NB4 (cell line): ENCODE results near the gene SESN1.
"Not testable (repeated sequence)": the region's sequence is repeated elsewhere in the genome, so short reads cannot be mapped to it uniquely, and the experiment has no call there.

Experiments used
- DNase-seq: peaks from one replicate; pipeline ENCODE4 v3.0.0; 2010; ENCODE audit warnings: low read depth
- H3K4me3 ChIP-seq: one replicate; pipeline ENCODE4 v1.5.1; 2011; ENCODE audit warnings: mild to moderate bottlenecking, low read depth, low read length, moderate library complexity
- MYC ChIP-seq: IDR thresholded peaks from 2 replicates; pipeline ENCODE4 v1.6.1; 2011; ENCODE audit warnings: low read depth, low read length
- POLR2A ChIP-seq: IDR thresholded peaks from 2 replicates; pipeline ENCODE4 v1.6.1; 2011; ENCODE audit warnings: mild to moderate bottlenecking; ENCODE audit not compliant: insufficient read length; ENCODE audit errors: extremely low read depth
- TF ChIP-seq, protein P1 (sequence below): IDR thresholded peaks from one replicate; pipeline ENCODE4 v1.5.1; 2012; ENCODE audit warnings: low read depth, low read length
- TF ChIP-seq, protein P2 (sequence below): IDR thresholded peaks from 2 replicates; pipeline ENCODE4 v1.6.1; 2011; ENCODE audit warnings: low read depth, low read length

Gene SESN1

GRCh38 chr6:108987156-108987555 lies 107.5 kb downstream of the SESN1 start:
- TF ChIP-seq, protein P1, sequence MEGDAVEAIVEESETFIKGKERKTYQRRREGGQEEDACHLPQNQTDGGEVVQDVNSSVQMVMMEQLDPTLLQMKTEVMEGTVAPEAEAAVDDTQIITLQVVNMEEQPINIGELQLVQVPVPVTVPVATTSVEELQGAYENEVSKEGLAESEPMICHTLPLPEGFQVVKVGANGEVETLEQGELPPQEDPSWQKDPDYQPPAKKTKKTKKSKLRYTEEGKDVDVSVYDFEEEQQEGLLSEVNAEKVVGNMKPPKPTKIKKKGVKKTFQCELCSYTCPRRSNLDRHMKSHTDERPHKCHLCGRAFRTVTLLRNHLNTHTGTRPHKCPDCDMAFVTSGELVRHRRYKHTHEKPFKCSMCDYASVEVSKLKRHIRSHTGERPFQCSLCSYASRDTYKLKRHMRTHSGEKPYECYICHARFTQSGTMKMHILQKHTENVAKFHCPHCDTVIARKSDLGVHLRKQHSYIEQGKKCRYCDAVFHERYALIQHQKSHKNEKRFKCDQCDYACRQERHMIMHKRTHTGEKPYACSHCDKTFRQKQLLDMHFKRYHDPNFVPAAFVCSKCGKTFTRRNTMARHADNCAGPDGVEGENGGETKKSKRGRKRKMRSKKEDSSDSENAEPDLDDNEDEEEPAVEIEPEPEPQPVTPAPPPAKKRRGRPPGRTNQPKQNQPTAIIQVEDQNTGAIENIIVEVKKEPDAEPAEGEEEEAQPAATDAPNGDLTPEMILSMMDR: no peak
- no peak for TF ChIP-seq MYC
- no peak for TF ChIP-seq POLR2A
- TF ChIP-seq, protein P2, sequence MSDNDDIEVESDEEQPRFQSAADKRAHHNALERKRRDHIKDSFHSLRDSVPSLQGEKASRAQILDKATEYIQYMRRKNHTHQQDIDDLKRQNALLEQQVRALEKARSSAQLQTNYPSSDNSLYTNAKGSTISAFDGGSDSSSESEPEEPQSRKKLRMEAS: no peak
- no peak for DNase-seq
- no peak overlapping the region for H3K4me3 ChIP-seq

GRCh38 chr6:108985301-108985700 lies 109.3 kb downstream of the SESN1 start:
- TF ChIP-seq, protein P1: no peak
- no peak for TF ChIP-seq POLR2A
- TF ChIP-seq, protein P2: no peak
- no peak for TF ChIP-seq MYC
- H3K4me3 ChIP-seq: no peak overlapping the region
- no peak for DNase-seq

DNA sequence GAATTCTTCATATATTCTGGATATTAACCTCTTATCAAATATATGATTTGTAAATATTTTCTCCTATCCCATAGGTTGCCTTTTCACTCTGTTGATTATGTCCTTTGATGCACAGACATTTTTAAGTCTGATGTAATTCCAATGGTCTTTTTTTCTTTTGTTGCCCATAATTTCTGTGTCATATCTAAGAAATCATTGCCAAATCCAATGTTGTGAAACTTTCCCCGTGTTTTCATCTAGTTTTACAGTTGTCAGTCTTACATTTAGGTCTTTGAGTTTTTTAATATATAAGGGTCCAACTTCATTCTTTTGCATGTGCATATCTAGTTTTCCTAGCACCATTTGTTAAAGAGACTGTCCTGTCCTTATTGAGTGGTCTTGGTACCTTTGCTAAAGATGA lies 111.5 kb downstream of the SESN1 start:
- no peak overlapping the region for H3K4me3 ChIP-seq
- peak; percentile 18 for DNase-seq
- TF ChIP-seq MYC (no peak), POLR2A (no peak)
- TF ChIP-seq, protein P1: no peak
- TF ChIP-seq, protein P2: no peak

- no peak overlapping the region for H3K4me3 ChIP-seq
- TF ChIP-seq, protein P1: no peak
- TF ChIP-seq POLR2A: no peak
- TF ChIP-seq, protein P2: no peak
- no peak for TF ChIP-seq MYC
- no peak for DNase-seq
Measured at GRCh38 chr6:108982154-108983113, 112.2 kb downstream of the SESN1 start.

GRCh38 chr6:108978638-108979037 lies 116.0 kb downstream of the SESN1 start:
- DNase-seq, H3K4me3 ChIP-seq: not testable (repeated sequence)

- DNase-seq: no peak
- TF ChIP-seq POLR2A (no peak), MYC (no peak)
- TF ChIP-seq, protein P1: no peak
- TF ChIP-seq, protein P2: no peak
Measured at GRCh38 chr6:108974201-108974600, 120.4 kb downstream of the SESN1 start.

More at GRCh38 chr6:108974201-108974600, 120.4 kb downstream of the SESN1 start:
- no peak overlapping the region for H3K4me3 ChIP-seq
